GM19324 (cell line): Measurements from ENCODE around the gene FAM120A.
"Not testable (repeated sequence)": the region's sequence is repeated elsewhere in the genome, so short reads cannot be mapped to it uniquely, and the experiment has no call there.

Experiments
- ATAC-seq: cut with Tn5 transposase; IDR thresholded peaks from one replicate; pipeline ENCODE4 v1.9.1; 2021; ENCODE audit warnings: mild to moderate bottlenecking, moderate library complexity; ENCODE audit not compliant: unreplicated experiment, low FRiP score

Gene FAM120A

DNA sequence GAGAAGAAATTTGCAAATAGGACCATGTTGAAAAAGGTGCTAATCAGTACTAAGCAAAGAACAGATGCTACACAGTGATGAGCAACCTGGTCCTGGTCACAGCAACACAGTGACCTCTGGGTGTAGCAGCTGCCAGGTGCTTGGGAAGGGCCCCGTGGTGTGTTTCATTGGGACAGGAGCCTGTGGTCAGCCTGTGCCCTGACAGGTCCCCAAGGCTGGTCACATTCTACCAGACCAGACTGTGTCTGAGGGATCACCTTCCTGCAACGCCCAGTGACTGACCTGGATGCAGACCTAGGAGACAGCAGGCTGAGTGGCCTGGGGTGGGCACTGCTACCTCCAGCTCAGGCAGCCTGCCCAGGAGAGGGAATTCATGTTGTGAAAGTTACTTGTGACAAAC is 56.7 kb downstream of the FAM120A start:
- no peak for ATAC-seq

DNA sequence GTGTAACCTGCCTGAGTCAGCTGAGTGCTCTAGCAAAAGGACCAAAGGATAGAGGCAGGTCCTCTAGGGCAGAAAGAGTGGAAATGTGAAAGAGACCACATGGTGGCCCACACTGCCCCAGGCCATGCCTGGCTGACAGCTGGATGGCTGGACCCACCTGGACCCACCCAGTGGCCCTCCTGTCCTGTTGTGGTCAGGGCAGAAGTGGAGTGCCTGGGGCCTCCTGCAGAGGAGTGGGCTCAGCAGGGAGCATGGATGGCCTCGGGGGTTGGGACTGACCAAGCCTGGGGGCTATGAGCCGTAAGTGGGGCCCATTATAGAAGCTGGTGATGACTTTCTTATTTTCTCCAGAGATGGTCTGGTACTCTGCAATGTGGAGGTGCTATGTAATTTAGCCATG is 57.6 kb downstream of the FAM120A start:
- ATAC-seq, result no peak

DNA sequence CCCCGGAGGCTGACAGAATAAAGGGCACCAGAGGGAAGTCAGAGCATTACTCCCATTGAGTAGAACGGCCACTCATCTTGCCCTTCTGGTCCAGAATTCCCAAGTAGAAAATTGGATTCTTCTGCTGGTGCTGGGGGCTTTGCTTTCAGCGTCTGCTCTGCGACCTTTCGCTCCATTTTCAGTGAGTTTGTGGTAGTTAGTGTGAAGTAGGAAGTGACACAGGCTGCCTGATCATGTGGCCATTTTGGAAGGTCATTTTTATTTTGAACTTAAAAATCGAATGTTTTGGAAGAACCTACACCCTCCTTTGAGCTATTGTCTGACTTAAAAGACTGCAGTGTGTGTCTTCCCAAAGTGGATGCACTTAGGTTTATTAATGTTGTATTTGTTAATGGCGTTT is 58.6 kb downstream of the FAM120A start:
- no peak for ATAC-seq

DNA sequence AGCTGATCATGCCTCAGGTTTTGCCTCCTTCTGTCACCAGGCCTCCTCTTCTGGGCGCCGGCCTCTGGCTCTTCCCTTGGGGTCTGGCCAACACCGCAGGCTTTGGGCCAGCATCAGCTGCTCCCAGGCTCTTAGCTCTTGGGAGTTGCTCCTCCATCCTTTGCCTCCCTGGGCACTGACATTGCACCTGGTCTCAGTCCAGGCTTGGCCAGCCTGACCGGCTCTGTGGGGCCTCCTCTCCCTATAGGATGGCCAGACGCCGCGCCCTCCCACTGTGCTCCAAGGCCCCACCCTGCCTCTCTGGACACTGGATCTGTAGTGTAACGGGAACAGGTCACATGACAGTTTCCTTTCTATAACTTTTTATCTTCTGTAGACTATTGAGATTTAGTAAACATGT is 59.7 kb downstream of the FAM120A start:
- not testable (repeated sequence) for ATAC-seq

DNA sequence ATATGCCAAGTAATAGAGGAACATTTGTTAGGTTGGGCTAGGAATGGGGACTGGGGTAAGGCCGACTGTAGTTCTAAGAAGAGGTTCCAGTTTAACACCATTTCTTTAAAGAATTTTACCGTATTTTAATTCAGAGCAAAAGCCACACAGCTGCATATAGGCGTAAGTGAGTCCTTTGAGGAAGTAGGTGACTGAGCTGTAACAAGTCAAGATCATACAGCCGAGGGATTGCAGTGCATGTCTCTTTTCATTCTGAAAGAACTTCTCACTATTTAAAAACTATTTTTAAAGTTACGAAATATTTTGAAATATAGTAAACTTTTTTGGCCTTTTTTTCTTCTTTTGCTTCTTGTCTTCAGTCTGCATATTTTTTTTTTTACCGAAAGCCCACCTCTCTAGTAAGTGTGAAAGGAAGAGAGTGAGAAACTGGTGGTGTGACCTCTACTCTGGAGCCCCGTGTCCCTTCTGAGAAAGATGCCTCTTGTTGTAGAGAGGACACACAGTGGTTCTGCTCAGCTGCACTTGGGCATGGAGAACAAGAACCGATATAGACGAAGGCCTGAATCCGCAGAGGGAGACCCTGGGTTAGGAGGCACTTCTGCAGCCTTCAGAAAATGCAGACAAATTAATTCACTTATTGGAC is 60.8 kb downstream of the FAM120A start:
- ATAC-seq, result not testable (repeated sequence)

DNA sequence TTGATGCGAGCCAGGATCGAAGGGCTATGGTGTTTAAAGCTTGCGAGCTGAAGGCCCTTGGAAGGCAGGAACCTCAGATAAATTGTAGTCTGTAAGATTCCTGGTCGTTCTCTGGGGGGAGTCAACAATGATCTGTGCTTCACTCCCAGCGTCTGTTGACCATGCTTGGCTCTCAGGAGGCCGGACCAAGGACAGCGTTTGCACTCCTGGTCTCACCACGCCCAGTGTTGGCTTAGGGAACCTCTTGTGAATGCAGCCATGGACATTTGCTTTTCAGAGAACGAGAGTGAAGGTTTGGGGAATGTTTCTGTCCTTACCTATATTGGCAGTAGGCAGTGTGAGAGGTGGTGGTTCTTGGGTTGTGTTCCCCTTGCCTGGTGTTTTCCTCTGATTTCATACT is 62.1 kb downstream of the FAM120A start:
- ATAC-seq, result no peak

DNA sequence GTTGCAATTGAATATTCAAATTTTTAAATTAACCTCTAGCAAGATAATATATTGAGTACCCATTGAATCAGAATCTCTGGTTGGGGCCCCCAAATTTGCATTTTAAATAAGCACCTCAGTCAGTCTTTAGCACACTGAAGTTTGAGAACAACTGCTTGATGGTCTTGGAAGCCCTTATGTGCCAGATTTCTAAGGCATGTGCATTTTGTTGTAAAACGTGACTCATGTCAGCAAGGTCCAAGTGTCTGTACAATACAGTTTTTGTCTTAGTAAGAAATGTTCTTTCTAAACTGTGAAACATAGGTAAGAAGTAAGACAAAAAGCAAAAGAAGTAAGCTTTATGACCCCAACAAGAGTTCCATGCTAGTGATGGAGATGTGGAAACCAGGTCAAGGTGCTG is 65.8 kb downstream of the FAM120A start:
- no peak for ATAC-seq

DNA sequence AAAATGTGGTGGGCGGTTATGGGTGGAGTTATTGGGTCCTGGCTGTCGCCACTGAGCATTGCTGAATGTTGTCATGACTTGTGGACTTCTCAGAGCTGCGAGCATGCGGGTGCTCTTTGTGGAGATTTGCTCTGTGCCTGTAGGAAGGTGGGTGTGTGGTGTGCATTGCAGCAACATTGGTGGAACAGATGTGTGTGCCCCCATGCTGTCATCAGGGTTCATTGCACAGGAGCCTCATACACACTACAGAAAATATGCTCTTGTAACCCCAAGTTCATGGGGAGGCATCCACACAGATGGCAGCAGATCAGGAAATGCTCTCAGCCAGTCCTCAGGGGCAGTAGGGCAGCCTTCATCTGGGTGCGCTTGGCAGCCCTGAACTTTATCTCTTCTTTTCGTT is 69.0 kb downstream of the FAM120A start:
- ATAC-seq, result no peak

DNA sequence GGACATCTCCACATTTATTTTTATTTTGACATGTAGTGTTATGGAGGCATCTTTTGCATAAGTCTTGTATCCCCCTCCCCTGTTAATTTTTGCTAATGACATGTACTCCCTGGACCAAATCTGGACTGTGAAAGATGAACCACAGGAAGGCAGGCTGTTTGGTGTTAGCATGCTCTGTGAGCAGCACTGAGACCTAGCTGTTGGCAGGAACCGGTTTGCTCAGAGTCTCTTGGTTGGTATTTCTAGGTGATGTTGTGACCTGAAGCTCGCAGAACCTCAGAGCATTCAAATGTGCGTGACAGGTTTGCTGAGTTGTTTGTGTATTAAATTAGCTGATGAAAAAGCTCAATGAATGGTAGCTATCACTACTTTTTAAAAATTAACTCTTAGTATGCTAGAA is 71.3 kb downstream of the FAM120A start:
- no peak for ATAC-seq

DNA sequence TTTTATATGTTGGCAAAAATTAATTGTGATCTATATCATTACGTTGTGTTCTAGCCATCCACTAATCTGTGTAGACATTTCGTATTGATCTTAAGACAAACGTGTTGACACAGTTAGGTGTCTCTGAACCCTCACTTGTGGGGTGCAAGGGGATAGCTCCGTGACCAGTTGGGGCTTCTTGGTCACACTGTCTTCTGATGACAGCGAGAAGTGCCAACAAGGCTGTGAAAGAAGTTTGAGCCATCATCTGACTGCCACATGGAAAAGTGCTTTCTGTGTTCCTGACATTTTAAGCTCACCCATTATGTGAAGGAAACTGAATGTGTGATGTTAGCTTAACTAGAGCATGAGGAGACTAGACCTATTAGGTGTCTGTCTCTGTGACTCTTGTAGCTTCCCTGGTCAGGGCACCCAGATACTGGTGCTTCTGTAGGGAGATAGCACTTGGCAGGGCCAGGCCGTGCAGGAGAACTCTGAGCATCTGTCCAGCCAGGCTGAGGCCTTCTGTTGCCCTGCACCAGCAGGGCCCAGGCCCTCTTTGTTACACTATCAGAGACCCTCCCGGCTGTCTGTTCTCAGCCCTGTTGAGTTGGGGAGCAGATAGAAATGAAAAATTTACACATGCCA is 72.1 kb downstream of the FAM120A start:
- ATAC-seq, result no peak

DNA sequence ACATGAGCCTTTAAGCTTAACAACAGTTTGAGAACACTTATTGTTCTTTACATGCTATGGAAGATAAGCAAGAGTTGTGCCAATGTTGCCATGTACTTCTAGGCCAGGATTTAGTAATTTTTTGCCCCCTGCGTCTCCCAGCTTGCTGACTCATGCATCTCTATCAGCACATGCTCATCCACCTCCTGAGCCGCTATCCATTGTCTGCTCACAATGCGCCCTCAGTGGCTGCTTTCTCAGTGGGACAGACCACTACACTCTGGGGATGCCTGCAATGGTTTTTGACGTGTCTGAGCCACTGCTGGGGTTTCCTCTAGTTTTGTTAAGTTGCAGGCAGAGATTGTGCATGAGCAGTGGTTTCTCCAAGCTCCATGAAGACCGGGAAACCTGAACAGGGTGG is 74.0 kb downstream of the FAM120A start:
- no peak for ATAC-seq

DNA sequence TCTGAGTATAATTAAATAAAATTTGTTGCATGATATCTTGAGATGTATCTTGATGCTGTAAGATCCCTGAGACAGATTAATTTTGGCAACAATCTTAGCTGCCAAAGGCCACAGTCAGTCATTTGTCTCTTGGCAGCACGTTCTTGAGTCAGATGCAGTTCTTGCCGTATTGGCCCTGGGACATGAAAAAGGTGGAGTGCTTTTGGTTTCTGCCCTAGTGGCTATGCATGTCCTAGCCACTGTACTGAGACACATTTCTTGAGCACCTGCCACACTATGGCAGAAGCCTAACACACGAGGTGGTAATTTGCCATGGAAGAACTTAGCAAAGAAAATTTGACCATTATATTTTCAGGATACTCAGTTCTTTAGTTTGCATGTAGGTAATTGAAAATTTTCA is 79.9 kb downstream of the FAM120A start:
- ATAC-seq, result no peak

DNA sequence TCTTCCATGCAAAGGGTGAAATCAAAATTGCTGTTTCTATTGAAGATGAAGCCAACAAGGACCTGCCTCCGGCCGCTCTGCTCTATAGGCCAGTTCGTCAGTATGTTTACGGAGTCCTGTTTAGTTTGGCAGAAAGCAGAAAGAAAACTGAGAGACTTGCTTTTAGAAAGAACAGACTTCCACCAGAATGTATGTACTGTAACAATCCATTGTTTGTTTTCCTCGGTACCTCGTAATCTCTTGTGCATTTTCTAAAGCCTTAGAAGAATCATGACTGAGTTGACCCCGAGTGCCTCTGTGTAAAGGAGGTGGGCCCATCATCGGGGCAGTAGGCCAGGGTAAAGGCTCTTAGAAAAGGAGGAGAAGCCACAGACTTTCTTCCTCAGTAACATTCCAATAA is 80.7 kb downstream of the FAM120A start:
- no peak for ATAC-seq

DNA sequence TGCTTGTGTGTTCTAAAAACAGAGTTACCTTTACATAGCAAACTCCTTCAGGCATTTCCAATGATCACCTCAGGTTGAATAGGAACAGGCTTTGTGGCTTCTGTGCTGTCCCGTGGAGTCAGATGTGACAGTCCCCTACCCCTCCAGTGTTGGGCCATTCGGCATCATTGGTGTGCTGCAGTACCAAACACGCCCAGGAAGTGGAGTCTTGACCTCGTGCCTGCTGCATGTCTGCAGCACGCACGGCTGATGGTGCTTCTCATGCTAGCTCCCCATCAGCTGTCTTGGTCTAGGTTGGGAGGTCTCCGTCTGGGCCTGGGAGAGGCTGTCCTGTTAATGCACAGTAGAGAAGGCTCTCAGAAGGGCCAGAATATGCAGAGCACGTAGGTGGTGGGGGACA is 82.4 kb downstream of the FAM120A start:
- ATAC-seq, result no peak

DNA sequence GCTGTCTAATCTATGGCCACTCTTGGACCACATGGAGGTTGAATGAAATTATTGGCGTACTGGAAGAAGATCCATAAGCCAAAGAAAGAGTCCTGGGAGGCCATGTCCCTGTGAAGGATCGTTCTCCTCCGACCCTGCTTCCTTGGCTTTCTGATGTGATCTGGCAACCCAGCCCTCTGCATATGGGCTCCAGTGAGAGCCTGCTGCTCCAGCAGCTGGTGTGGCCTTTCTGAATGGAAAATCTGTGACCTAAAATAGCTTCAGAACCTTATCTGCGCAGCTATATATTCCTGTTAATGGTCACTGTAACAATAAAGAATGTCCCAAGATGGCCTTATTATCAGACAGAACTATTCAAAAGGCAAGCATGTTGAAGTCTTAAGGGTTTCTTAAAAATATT is 84.7 kb downstream of the FAM120A start:
- ATAC-seq, result no peak

DNA sequence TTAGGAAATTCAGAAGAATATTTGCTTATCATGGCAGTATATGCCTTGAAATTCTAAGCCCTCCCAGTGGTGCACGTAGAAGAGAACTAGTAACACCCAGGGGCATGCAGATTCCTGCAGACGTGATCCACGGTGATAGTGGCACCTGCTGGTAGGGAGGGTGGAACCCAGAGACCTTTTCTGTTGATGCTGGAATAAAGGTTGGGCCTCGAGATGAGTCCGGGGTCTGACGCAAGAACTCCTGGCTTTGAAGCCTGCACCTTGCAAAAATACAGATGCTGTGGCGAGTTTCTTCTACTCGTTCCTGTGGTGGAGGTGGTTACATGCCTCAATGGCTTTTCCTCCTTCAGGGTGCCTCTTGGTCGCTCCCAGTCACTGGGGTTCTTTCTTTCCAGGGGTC is 85.4 kb downstream of the FAM120A start:
- ATAC-seq, result no peak

DNA sequence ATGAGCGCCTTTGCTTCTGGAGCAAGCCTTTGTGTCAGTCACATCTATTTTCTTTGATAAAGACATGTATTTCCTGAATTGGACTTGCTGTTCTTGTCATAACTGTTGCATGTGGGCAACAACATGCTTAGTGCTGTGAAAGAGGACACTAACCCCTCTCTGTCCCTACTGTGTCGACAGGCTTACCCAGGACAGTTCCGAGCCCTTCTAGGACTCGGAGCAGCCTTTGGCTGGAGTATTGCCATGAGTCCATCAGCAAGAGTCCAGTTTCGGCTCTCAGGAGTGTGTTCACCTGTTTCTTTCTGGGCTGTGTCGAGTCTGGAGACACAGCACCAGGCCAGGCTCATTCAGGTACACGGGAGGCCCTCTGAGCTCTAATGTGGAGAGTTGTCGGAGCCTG is 88.8 kb downstream of the FAM120A start:
- ATAC-seq, result no peak

DNA sequence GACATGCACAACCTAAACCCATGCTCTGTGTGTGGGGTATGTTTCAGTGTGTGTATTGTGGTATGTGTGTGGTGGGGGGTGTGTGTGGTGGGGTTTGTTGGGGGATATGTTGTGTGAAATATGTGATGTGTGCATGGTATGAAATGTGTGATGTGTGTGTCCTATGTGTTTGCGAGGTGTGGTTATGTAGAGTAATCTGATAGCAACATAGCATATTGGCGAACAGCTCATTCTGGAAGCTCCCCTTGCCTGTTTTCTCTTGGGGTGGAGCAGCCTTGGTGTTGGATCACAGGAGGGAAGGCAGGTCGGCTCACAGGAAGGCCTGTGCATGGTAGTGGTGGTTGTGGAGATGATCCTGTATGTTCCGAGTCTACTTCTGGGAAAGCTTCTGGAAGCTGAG is 89.5 kb downstream of the FAM120A start:
- no peak for ATAC-seq

DNA sequence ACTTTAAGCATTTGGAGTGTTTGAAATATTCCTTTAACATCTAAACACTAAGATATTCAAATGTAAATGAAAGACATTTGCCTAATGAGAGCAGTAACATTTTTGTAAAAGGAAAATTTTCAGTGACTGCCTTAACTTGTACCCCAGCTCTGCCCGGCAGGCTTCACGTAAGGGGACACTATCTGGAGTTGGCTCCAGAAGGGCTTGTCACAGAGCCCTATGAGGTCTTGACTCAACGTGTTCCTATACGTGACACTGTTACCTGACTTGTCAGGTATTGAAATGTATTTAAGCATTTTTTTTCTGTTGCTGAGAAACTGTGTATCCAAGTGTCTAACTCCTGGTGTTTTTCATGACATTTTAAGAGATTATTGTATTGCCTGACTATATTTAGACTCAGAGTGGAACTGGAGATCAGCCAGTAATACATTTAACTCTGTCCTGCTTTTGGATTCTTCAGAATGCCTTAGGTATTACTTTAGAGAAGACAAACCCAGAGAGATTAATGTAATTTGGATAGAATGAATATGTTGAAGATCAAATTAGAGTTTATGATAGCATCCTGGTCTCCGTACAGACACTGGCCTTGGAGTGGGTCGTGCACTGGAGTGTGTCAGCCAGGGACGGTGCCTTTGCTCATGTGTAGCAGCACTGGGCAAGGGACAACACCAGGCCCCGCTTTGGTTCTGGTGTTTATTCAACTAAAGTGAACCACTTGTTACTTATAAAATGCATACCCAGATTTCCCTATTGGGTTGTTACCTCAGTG is 90.3 kb downstream of the FAM120A start:
- ATAC-seq, result no peak

DNA sequence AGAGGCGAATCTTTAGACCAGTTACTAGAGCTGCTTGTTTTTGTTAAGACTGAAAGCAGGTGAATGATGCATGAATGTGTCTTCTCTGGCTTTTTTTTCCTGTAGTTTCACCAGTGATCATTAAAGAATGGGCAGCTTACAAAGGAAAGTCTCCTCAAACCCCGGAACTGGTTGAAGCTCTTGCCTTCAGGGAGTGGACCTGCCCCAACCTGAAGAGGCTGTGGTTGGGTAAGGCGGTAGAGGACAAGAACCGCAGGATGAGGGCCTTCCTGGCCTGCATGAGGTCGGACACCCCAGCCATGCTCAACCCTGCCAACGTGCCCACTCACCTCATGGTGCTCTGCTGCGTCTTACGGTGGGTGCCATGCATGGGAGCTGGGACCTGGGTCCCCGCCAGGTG is 91.6 kb downstream of the FAM120A start:
- ATAC-seq, result no peak

DNA sequence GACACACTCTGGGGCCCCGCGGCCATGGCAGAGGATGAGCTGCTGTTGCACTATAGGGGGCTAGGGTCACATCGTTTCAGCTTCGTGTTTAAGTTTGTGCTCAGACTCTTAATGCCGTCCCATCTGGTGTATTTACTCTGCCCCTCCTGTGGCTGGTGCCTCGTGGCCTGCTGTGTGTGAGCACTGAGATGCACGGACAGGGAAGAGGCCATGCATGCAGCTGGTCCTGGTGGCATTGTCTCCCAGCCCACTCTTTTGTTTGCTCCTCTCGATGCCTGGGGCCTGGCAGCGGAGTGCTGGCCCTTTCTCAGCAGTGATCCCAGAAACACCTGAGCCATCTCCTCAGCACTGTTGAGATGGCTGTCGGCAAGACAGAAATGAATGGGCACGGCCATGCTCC is 94.9 kb downstream of the FAM120A start:
- no peak for ATAC-seq

DNA sequence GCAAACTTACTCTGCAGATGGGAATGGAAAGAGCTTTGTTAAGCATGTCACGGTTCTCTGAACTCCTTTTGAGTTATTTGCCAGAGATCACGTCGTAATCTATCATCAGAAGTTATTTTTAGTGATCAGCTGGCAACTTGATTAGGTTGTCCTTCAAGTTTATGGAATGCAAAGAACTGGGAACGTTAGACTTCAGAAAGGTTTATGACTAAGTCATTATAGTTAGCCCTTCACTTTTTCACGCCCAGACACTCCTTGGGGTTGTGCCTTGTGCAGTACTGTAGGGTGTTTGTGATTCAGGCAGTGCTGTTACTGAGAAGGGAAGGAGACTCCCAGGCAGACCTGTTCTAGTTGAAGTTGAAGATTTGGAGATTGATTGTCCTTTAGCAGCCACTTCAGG is 98.1 kb downstream of the FAM120A start:
- ATAC-seq, result no peak
